ENCODE results near the gene GLI1.

Gene GLI1

GRCh38 chr12:57452937-57453509, 6.6 kb upstream of the GLI1 start:
- peak; percentile 54 to 82 for DNase-seq (ENCODE audit: low spot score in 2 of 2)
- Mint-ChIP-seq H3K4me3 (peak overlapping the region; percentile 45), H3K9me3 (no peaks in the 10 kb centered on the region), H3K4me1 (peaks cover 27% of the 10 kb centered on the region), H3K27ac (peak overlapping the region; percentile 72), H3K36me3 (no peaks in the 10 kb centered on the region)
- peak; percentile 60 for ATAC-seq

- no peak overlapping the region for H3K27ac Mint-ChIP-seq
- H3K4me1 Mint-ChIP-seq = peaks cover 34% of the 10 kb centered on the region
- DNase-seq (ENCODE audit: low spot score in 2 of 2) (no peak), ATAC-seq (no peak)
- H3K4me3 Mint-ChIP-seq = no peak overlapping the region
- H3K36me3 Mint-ChIP-seq = no peaks in the 10 kb centered on the region
- H3K9me3 Mint-ChIP-seq = no peaks in the 10 kb centered on the region
These were observed 5.4 kb upstream of the GLI1 start for GRCh38 chr12:57454213-57454565.

GRCh38 chr12:57454566-57455373, 4.8 kb upstream of the GLI1 start, which contains the start of gene INHBE:
TSS of gene INHBE (plus strand) at chr12:57455307. CDS start at chr12:57455537, 230 bp downstream.
- H3K27ac Mint-ChIP-seq = peak within 1 kb of the TSS; percentile 79
- ATAC-seq = no peak
- peaks cover 40% of the 10 kb centered on the region for H3K4me1 Mint-ChIP-seq
- H3K9me3 Mint-ChIP-seq = no peaks in the 10 kb centered on the region
- peak within 1 kb of the TSS; percentile 60 for H3K4me3 Mint-ChIP-seq
- no peak for DNase-seq (ENCODE audit: low spot score in 2 of 2)
- H3K36me3 Mint-ChIP-seq = no peaks in the 10 kb centered on the region

- ATAC-seq = no peak
- Mint-ChIP-seq H3K36me3 (no peaks in the 10 kb centered on the region), H3K9me3 (no peaks in the 10 kb centered on the region)
These were observed 4.0 kb upstream of the GLI1 start for GRCh38 chr12:57455374-57456144.

GRCh38 chr12:57456145-57456700, 3.4 kb upstream of the GLI1 start:
- ATAC-seq = peak; percentile 47
- H3K4me3 Mint-ChIP-seq = peak overlapping the region; percentile 60
- H3K4me1 Mint-ChIP-seq = peaks cover 53% of the 10 kb centered on the region
- no peaks in the 10 kb centered on the region for H3K9me3 Mint-ChIP-seq
- H3K36me3 Mint-ChIP-seq = no peaks in the 10 kb centered on the region
- peak overlapping the region; percentile 79 for H3K27ac Mint-ChIP-seq
- DNase-seq (ENCODE audit: low spot score in 2 of 2) = peak in 1 of 2 donors; percentile 70

More at GRCh38 chr12:57455374-57456144, 4.0 kb upstream of the GLI1 start:
- peak overlapping the region; percentile 79 for H3K27ac Mint-ChIP-seq
- no peak for DNase-seq (ENCODE audit: low spot score in 2 of 2)
- peaks cover 46% of the 10 kb centered on the region for H3K4me1 Mint-ChIP-seq
- peak overlapping the region; percentile 60 for H3K4me3 Mint-ChIP-seq

- Mint-ChIP-seq H3K4me1 (peaks cover 58% of the 10 kb centered on the region), H3K9me3 (no peaks in the 10 kb centered on the region), H3K36me3 (no peaks in the 10 kb centered on the region)
These were observed 2.7 kb upstream of the GLI1 start for GRCh38 chr12:57456737-57457490.

GRCh38 chr12:57458665-57459054, 925 bp upstream of the GLI1 start:
- no peaks in the 10 kb centered on the region for H3K9me3 Mint-ChIP-seq
- ATAC-seq = no peak
- H3K36me3 Mint-ChIP-seq = peaks cover 11% of the 10 kb centered on the region
- peaks cover 59% of the 10 kb centered on the region for H3K4me1 Mint-ChIP-seq
- DNase-seq (ENCODE audit: low spot score in 2 of 2) = no peak
- peak overlapping the region; percentile 80 for H3K4me3 Mint-ChIP-seq
- H3K27ac Mint-ChIP-seq = peak overlapping the region; percentile 91

More at GRCh38 chr12:57456737-57457490, 2.7 kb upstream of the GLI1 start:
- ATAC-seq (no peak), DNase-seq (ENCODE audit: low spot score in 2 of 2) (no peak)
- no peak overlapping the region for H3K27ac Mint-ChIP-seq
- no peak overlapping the region for H3K4me3 Mint-ChIP-seq

- DNase-seq (ENCODE audit: low spot score in 2 of 2) (peak; percentile 93 to 97), ATAC-seq (peak; percentile 82)
- H3K4me3 Mint-ChIP-seq = peak overlapping the region; percentile 80
- no peaks in the 10 kb centered on the region for H3K9me3 Mint-ChIP-seq
- peak overlapping the region; percentile 91 for H3K27ac Mint-ChIP-seq
- H3K36me3 Mint-ChIP-seq = peaks cover 11% of the 10 kb centered on the region
- H3K4me1 Mint-ChIP-seq = peaks cover 64% of the 10 kb centered on the region
These were observed 383 bp upstream of the GLI1 start for GRCh38 chr12:57459055-57459749.

GRCh38 chr12:57460468-57460784, 841 bp downstream of the GLI1 start:
- H3K9me3 Mint-ChIP-seq = no peaks in the 10 kb centered on the region
- DNase-seq (ENCODE audit: low spot score in 2 of 2) (no peak), ATAC-seq (no peak)
- H3K4me1 Mint-ChIP-seq = peaks cover 71% of the 10 kb centered on the region
- H3K4me3 Mint-ChIP-seq = peak overlapping the region; percentile 80
- peaks cover 20% of the 10 kb centered on the region for H3K36me3 Mint-ChIP-seq
- no peak overlapping the region for H3K27ac Mint-ChIP-seq

- DNase-seq (ENCODE audit: low spot score in 2 of 2) = no peak
- Mint-ChIP-seq H3K9me3 (no peaks in the 10 kb centered on the region), H3K36me3 (peaks cover 22% of the 10 kb centered on the region), H3K4me3 (peak overlapping the region; percentile 80), H3K27ac (peak overlapping the region; percentile 73), H3K4me1 (peaks cover 67% of the 10 kb centered on the region)
- ATAC-seq = no peak
These were observed 1.3 kb downstream of the GLI1 start for GRCh38 chr12:57460841-57461275.

GRCh38 chr12:57461276-57461916, 1.8 kb downstream of the GLI1 start:
- ATAC-seq (no peak), DNase-seq (ENCODE audit: low spot score in 2 of 2) (peak in 1 of 2 donors; percentile 65)
- Mint-ChIP-seq H3K9me3 (no peaks in the 10 kb centered on the region), H3K4me3 (peak overlapping the region; percentile 80), H3K36me3 (peaks cover 25% of the 10 kb centered on the region), H3K4me1 (peaks cover 61% of the 10 kb centered on the region), H3K27ac (peak overlapping the region; percentile 73)

- no peak for ATAC-seq
- H3K4me1 Mint-ChIP-seq = peaks cover 59% of the 10 kb centered on the region
- DNase-seq (ENCODE audit: low spot score in 2 of 2) = peak in 1 of 2 donors; percentile 61
- H3K36me3 Mint-ChIP-seq = peaks cover 25% of the 10 kb centered on the region
- peak overlapping the region; percentile 73 for H3K27ac Mint-ChIP-seq
- peak overlapping the region; percentile 80 for H3K4me3 Mint-ChIP-seq
- H3K9me3 Mint-ChIP-seq = no peaks in the 10 kb centered on the region
These were observed 2.3 kb downstream of the GLI1 start for GRCh38 chr12:57461917-57462250.

- no peaks in the 10 kb centered on the region for H3K9me3 Mint-ChIP-seq
- ATAC-seq (peak; percentile 87), DNase-seq (ENCODE audit: low spot score in 2 of 2) (peak; percentile 88 to 96)
- H3K27ac Mint-ChIP-seq = peak overlapping the region; percentile 73
- peak overlapping the region; percentile 80 for H3K4me3 Mint-ChIP-seq
- H3K4me1 Mint-ChIP-seq = peaks cover 59% of the 10 kb centered on the region
- H3K36me3 Mint-ChIP-seq = peaks cover 30% of the 10 kb centered on the region
These were observed 2.8 kb downstream of the GLI1 start for GRCh38 chr12:57462251-57462911.

Measured in stimulated activated effector memory CD8-positive, alpha-beta T cell treated with anti-CD3 and anti-CD28 coated beads, Interleukin-12 subunit alpha, Interleukin-12 subunit beta, amount 100 ng/mL, for 72 hours (primary cell).